NCI-H526 treated with DMSO at 0.1 percent for 48 hours (cell line): Measurements from ENCODE around the gene NGFR.

Experiments used
- DNase-seq: peaks from one replicate; lab custom pipeline; 2025; lab: John Stamatoyannopoulos, UW

NGFR gene, protein sequence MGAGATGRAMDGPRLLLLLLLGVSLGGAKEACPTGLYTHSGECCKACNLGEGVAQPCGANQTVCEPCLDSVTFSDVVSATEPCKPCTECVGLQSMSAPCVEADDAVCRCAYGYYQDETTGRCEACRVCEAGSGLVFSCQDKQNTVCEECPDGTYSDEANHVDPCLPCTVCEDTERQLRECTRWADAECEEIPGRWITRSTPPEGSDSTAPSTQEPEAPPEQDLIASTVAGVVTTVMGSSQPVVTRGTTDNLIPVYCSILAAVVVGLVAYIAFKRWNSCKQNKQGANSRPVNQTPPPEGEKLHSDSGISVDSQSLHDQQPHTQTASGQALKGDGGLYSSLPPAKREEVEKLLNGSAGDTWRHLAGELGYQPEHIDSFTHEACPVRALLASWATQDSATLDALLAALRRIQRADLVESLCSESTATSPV

DNA sequence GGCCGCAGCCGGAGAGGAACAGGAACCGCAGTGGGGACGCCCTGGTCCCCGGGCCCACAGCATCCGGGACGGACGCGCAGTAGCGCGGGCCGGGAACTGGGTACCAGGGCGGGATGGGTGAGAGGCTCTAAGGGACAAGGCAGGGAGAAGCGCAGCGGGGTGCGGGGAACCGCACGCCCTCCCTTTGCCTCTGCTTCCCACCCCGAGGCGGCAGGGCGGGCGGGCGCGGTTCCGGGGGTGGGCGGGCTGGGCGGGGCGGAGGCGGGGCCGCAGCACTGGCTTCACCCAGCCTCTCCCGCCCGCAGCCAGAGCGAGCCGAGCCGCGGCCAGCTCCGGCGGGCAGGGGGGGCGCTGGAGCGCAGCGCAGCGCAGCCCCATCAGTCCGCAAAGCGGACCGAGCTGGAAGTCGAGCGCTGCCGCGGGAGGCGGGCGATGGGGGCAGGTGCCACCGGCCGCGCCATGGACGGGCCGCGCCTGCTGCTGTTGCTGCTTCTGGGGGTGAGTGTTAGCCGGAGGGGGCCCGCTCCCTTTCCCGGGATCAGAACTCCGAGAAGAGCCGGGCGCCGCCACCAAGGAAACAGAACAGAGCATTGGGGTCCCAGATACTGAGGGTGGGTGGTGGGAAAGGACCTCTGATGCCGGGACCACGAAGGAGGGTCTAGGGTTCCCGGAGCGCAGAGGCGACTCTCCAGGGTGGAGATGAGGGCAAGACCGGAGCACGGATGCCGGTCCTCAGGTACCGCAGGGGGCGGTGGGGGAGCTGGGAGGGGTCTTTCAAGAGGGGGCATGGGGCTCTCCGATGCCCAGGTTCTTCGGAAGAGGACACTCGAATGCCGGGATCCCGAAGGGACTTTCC, at the start of gene NGFR:
Gene NGFR, plus strand, starts transcription at position 308 of the 856 bp plus-strand sequence. Its CDS starts 125 bp downstream, at position 433.
- peak; percentile 27 for DNase-seq

DNA sequence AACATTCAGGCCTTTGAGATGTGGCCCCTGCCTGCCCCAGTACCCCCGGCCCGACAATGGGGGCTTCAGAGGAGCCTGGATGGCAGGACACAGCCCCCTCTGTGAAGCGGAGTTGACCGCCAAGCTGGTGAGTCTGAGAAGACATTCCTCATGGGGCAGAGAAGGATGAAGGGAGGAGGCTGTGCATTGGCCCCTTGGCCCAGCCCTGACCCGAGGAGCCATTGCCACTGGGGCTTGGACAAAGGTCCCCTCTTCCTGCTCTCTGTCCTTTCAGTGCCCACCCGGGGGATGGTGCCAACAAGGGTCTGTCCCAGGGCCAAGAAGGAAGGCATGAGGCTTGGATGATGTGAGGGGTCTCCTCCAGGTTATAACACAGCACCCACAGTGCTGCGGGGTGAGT, 49.5 kb upstream of the NGFR start:
- DNase-seq = no peak

DNA sequence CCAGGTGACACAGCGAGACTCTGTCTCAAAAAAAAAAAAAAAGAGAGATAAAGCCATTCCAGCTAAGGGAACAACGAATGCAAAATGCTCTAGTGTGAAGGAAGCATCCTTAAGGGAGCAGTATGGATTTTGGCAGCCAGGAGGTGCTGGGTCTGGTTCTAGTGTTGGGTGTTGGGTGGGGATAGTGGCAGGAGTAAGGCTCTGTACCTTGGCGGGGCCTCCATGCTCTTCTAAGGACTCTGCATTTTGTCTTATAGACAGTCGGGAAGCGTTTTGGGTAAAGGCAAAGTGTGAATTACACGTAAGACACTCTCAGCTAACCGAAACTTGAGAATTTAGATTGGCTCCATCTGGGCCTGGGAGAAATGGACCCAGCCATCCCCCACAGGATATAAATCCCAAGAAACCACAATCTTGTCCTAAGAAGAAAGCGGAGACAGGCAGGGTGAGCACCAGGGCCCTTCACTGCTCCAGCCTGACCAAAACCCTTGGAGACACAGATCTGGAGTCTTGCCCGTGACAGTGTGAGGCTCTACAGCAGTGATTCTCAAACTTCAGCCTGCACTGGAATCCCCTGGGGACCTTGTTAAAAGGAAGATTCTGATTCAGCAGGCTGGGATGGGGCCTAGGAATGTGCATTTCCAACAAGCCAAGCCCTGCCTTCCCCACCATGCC, 47.3 kb upstream of the NGFR start:
- DNase-seq = no peak

DNA sequence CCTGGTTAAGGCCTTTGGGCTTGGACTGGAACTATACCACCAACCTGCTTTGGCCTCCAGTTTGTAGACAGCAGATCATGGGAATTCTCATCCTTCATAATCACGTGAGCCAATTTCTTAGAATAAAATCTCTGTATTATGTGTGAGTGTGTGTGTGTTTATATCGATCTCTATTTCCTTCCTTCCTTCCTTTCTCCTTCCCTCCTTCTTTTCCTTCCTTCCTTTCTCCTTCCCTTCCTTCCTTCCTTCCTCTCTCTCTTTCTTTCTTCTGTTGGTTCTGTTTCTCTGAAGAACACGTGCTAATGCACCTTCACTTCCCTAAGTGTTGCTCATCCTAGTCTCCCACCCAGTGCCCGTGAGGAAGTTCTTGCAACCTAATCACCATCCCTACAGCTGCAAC, 44.9 kb upstream of the NGFR start:
- DNase-seq = no peak

DNA sequence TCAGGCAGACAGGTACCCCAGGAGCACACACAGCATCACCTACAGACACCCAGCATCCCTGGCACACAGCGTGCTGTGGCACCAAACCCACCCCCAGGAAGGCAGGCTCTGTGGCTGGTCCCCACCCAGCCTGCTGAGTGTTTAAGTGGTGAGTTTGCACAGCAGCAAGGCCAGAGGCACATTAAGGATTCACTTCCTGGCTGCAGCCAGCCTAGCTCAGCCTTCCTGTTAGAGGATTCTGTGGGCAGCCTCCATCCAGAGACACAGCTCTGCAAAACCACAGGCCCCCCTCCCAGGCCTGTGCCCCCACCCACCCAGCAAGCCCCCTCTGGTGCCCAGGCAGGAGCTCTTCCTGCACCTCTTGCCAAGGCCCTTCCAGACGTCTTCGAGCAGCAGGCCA, 44.4 kb upstream of the NGFR start:
- no peak for DNase-seq

DNA sequence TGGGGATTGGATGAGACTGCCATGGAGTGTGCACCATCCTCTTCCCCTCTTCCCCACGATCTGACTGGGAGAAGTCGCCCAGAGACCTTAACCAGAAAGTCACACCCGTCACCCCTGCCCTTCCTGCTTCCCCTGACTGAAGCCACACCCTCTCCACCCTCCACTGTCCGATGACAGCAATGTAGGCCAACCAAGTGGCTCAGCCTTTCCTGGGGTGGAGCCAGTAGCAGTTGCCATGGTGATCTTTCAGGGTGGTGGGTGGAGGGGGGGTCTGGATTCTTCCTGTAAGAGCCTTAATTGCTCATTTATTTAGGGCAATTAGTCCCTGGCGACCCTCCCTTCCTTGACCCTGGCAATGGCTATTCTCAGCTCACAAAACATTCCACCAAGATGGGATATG, 42.9 kb upstream of the NGFR start:
- DNase-seq = no peak

DNA sequence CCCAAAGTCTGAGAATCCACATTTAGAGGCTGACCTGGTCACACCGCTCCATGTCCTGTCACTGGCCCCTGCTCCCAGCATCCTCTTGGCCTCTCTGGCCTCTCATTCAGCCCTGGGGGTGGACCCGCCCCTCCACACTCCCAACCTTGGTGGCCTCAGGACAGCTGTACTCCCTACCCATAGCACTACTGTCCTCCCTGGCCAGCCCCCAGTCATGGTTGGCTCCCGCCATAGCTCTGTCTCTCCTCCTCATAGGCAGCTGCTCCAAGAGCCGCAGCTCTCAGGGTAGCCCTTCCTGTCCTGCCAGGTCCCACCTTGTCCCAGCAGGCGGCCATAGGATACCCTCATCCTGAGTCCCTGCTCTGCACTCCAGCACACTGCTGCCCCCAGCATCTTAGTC, 42.4 kb upstream of the NGFR start:
- no peak for DNase-seq

DNA sequence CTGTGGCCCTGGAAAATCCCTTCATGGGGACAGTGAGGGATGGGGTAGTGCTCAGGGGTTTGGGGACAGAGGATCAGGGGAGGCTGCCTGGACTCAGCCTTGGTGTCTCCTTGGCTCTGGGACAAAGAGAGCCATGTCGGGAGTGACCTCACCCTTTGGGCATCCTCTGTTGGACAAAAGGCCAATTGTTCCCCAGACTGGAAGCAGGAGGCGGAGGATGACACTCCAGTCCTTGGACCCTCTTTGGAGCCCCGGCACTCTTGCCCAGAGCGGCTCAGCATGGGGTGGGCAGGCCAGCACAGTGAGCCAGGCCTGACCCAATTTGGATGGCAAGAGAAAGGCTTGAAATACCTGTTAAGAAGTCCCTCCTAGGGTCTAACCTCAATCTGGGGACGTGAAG, 41.0 kb upstream of the NGFR start:
- DNase-seq = no peak

DNA sequence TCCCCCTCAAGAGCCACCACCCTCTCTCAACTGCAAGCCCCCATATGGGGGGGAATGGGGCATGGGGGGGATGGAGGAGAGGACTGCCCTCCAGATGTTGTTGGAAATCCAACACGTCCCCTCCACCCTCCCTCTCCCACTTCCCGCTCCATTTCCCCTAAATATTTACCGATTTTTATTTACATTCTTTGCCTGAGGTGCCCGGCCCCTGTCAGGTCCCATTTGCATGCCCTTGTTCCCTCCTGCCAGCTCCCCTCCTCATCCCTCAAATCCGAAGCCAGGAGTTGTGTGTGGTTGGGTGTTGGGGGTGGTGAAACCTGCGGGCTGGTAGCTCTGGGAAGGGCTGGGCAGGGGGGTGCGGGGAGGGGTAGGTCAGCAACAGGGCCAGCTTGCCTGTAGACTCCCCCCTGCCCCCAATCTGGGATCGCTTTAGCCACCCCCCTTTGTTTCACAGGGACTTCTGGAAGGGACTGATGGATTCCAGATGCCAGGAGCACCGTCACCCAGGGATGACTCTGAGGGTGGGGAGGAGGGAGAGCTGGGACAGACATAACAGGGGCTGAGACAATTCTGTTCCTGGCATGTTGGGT, 39.7 kb upstream of the NGFR start:
- peak; percentile 21 for DNase-seq

DNA sequence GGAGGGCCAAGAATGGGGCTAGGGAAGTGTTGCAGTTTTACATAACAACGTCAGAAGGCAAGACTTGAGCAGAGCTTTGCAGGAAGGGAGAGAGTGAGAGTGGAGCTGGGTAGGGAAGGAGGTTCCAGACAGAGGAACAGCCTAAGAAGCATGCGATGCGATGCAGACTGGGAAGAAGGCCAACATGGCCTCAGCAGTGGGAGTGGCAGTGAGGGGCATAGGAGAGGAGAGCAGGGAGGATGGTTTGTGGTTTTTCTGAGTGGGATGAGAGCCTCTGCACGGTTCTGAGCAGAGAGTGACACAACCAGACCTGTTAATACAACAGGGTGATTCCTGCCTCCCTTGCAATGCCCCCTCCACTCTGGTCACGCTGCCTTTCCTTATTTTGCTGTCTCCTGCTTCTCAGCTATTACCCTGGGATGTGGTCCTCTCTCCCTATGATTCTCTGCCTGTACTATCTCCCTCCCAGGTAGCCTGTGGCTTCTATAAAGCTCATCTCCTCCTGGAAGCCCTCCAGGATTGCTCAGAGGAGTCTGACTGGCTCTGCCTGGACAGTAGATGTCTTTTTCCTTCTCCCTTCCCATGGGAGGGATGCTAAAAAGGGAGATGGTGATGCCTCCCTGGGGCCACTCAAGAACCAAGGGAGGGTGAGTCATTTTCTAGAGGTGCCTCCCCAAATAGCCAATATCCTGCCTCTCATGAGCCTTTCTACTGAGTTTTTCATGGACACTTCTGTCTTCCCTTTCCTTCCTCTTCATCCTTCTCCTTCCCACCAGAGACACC, 38.7 kb upstream of the NGFR start:
- no peak for DNase-seq

DNA sequence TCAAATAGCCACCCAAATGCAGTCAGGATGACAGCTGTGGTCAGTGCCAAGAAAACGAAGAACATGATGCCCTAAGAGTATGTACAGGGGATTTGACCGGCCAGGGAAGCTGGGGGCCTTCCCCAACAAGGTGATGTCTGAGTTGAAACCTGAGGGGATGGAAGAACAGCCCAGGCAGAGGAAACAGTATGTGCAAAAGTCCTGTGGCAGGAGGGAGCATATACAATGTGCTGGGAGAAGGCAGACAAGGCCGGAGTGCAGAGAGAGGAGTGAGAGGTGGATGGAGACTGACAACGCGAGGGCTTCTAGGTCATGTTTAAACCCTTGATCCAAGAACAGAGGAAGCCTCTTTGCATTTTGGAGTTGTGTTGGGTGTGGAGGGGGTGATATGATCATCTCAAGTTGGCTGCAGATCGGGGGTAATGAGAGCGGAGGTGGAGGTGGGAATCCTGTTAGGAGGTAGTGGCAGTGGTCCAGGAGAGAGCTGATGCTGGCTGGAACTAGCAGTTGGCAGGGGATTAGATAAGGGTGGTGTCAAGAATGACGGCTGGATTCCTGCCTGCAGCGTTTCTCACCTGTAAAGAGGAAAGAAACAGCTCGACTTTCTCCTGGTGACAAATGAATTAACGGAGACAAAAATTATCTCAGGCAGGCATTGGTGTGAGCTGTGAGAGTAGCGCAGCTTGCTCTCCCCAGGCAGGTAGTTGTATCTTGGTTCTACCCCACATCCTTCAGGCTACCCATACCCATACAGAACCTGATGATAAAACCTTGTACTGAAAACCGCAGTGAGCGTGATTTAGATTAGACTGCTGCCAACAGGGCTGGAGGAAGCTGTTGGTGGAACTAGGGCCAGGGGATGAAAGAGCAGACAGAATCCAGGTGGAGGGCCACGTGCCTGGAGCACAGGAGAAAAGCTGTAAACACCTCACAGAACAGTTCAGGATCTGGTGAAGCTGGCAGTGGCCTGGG, 37.2 kb upstream of the NGFR start:
- DNase-seq = no peak

DNA sequence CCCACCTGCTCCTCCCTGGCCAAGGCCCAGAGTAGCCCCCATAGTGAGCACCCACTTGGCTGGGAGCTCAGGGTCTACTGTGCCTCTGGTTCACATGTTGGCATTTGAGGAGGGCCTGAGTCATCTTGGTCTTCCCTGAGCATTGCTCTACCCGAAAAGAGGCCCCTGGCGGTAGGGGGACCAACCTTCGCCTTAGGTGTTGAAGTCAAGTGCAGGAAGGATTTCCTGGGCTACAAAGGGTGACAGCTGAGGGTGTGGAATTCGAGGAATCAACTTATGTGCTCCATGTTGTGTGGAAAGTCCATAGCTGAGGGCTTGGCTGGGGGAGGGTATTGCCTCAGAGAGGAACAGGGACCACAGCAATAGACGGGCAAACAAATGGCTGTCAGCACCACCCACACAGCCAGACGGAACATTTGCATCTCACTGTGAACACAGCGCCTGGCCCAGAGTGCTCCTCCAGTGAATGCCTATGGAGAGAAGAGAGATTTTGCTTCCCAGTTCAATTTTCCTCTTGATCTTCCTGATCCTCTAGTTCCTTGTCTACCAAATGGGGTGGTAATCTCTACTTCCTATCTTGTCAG, 35.6 kb upstream of the NGFR start:
- DNase-seq = no peak

DNA sequence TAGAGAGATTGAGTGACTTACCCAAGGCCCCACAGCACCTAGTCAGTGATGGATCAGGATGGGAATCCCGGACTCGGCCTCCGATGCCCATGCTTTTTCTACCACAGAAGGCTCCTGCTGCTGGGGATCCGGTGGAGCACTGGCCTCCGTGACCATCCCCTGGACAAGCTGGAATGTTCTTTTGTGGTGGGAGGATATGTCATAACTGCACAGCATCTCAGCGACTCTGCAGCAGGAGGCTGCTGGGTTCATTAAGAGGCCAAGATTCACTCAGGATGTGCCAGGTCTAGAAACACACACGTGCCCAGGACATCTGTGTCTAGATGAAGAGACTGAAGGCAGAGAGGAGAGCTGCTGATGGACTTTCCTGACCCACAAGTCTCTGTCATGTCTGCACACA, 34.7 kb upstream of the NGFR start:
- DNase-seq = no peak

DNA sequence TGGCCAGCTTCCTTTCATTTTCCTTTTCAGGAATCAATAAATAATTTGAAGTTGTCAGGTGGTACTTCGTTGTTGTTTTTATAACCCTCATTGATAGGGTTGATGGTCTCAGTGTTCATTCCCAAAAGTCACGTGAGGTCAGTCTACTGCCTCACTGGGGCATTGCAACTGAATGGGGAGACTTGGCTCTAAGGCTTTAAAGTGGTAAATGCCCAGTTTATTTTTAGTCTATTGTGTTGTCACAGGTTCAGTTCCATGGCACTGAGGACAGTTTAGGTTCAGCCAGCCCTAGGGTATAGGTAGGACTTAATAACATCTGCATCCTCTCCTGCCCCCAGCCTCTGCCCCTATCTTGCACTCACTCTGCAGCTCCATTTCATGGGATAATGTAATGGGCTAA, 33.5 kb upstream of the NGFR start:
- no peak for DNase-seq

DNA sequence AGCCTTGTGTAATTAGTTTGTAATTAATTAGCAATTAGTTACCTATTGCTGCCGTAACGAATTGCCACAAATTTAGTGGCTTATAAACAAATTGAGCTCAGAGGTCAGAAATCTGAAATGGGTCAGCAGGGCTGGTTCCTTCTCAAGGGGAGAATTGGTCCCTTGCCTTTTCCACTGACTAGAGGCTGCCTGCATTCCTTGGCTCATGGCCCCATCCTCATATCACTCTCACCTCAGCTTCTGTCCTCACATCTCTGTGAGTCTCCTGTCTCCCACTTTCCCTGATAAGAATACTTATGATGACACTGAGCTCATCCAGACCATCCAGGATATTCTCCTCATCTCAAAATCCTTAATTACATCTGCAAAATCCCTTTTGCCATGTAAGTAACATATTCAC, 31.0 kb upstream of the NGFR start:
- DNase-seq = no peak

DNA sequence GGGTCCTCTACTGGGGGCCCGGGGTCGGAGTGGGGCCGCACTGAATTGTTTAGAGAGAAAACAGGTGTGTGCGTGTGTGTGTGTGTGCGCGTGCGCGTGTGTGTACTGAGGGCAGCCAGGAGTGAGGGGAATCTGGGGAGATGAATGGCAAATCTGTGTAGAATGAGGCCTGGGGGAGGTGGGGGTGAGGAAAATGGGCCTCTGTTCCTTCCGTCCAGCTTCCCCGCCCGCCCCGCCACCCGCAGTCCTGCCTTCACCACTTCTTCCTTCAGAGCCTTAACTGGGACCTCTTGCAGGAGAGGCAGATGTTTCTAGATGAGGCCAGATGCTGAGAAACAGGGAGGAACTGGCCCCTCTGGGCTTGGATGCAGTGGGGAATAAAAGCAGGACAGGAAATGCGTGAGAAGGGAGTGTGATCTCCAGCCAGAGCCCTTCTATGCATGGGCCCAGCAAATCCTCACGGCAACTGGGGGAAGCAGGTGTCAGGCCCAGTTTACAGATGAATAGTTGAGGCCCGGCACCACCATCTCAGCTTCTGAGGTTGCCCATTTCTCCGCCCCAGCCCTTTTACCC, 29.7 kb upstream of the NGFR start:
- DNase-seq = no peak

DNA sequence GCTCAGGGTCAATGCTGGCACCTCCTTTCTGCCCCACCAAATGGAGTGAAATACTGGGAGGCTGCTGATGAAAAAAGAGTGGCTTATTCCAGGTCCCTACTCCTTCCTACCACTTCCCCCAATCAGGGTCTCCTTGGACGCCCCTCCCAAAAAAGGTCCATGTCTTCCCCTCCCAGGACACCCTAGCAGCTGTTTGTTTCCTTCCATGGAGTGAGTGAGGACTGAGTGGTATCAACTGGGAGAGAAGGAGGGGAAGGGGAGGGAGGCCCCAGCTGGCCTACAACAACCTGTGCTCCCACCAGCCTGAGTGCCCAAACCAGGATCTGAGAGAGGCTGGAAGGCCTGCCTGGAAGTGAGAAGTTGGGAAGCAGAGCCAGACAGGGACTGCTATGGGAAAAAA, 28.7 kb upstream of the NGFR start:
- DNase-seq = no peak

DNA sequence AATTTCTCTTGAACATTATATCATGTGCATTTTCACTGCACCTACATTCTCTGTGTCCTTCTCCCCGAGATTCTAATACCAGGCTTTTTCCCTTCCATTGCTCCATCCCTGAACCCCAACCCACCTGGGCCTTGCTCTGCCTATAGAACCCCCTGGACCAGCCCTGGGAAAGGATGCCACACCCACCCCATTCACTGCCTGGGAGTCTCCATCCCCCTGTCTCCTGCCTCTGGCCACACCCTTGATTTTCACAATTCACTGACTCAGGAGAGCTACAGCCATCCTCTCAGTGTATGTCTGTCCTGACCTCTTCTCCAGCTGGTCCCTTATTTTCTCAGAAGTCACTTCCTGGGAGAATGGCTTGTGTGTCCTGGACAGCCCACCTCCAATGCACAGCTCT, 27.9 kb upstream of the NGFR start:
- DNase-seq = no peak

DNA sequence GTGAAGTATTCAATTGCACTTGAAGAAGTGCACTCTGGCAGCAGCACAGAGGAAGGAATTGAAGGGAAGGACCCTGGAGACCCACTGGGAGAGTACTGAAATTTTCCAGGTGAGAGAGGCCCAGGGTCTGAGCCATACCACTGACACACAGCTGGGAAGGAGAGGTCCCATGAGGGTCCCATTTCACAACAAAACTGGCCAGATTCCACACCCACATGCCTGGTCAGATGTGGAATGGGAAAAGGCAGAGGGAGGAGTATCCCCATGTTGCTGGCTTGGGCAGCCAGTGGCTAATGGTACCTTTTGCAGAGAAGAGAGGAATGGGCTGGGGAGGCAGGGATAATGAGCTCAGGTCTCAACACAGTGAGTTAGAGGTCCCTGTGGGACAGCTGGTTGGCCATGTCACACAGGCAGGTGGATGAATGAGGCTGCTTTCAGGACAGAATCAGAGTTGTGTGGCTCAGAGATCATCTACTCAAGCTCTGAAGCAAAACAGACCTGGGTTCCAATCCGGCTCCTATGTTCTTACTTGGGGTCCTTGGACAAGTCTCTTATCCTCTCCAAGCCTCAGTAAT, 26.2 kb upstream of the NGFR start:
- no peak for DNase-seq
